PC-9 (cell line): Measurements from ENCODE around the gene TSPAN31.

Experiments used
- CTCF ChIP-seq: fragments of 200-600 bp; sonication (generic); conservative IDR thresholded peaks from 2 replicates; pipeline ENCODE4 v1.6.1; 2017; ENCODE audit warnings: mixed run types, antibody characterized with exemption, mild to moderate bottlenecking, moderate library complexity
- EZH2 ChIP-seq: fragments of 200-600 bp; sonication (generic); IDR thresholded peaks from 2 replicates; pipeline ENCODE4 v1.8.0; 2017; ENCODE audit warnings: antibody characterized with exemption, low read depth

GRCh38 chr12:57743769-57744168 lies 1.1 kb upstream of the TSPAN31 start:
- TF ChIP-seq CTCF: no peak
- TF ChIP-seq EZH2: no peak
